Pancreas (tissue), 10 donors: ENCODE data around the gene RNF145. TPM values are rescaled to one million over a fixed set of nuclear protein-coding genes. Genes with fewer than 3 reads are reported as not detected.
A peak's percentile ranks its signal among the peaks of the same experiment; 100 is the strongest.

Experiments used
- ATAC-seq, 4 donors: fragments of 200-7000 bp; cut with Tn5 transposase; one replicate each; pipeline versions ENCODE4 v1.8.0 to v1.9.1; 2020; ENCODE audit warnings: mild to moderate bottlenecking in 4 of 4, moderate library complexity in 4 of 4
- DNase-seq, 6 donors: peaks; one replicate each; pipeline ENCODE4 v3.0.0-alpha.2; 2020
- FAIRE-seq: peaks from 2 replicates; lab custom pipeline; 2012; peaks lifted over from hg19 to GRCh38; lab: Jason Lieb, UNC
- H3K27ac ChIP-seq, 4 donors: fragments of 200-600 bp; sonication (generic); 1 replicate in 3 of 4; 2 replicates in 1 of 4; pipeline versions ENCODE4 v1.5.0 to v1.8.0; 2020
- H3K27me3 ChIP-seq, 4 donors: fragments of 200-600 bp; one replicate each; pipeline ENCODE4 v1.8.0; 2021
- H3K36me3 ChIP-seq, 3 donors: fragments of 200-600 bp; sonication (generic) in 1 of 3; one replicate each; pipeline versions ENCODE4 v1.5.0 to v1.8.0; 2020 to 2021
- H3K4me1 ChIP-seq, 3 donors: fragments of 200-600 bp; one replicate each; pipeline ENCODE4 v1.8.0; 2021
- H3K4me3 ChIP-seq, 4 donors: fragments of 200-600 bp; sonication (generic) in 2 of 4; one replicate each; pipeline versions ENCODE4 v1.5.0 to v1.8.0; 2020 to 2021
- H3K9me3 ChIP-seq, 4 donors: fragments of 200-600 bp; one replicate each; pipeline ENCODE4 v1.8.0; 2021
- WGBS, 2 donors: extraction: QIAGEN DNeasy Blood & Tissue Kit; methylation state at CpG; one replicate each; pipeline ENCODE4 v1.1.7; 2013; 5-methylcytosine and 5-hydroxymethylcytosine counted together
- intact Hi-C, 3 donors: fragments of 100-400 bp; cut with DNase I; formaldehyde crosslinking; loops; one replicate each; pipeline versions ENCODE4 v1.11.1 to v1.14.2; 2022
- polyA plus RNA-seq, 2 donors: library from polyadenylated mRNA; stranded (reverse); fragments of 200-250 nt; gene quantifications; one replicate each; pipeline ENCODE4 v1.2.3, GENCODE V29; 2013
- total RNA-seq, 6 donors: library from RNA; stranded (reverse); fragmentation: NEBNext Ultra II Directional in 4 of 6; extraction: Animal tissue kit (Norgen Biotek cat#: 25700) in 4 of 6; gene quantifications; one replicate each; pipeline versions ENCODE4 v1.2.1 to v1.2.4, GENCODE V29; 2021 to 2023
- TF ChIP-seq, protein P1 (sequence below), 4 donors: fragments of 200-600 bp; sonication (generic) in 3 of 4; IDR thresholded peaks; one replicate each; pipeline versions ENCODE4 v1.5.0 to v1.8.0; 2021; ENCODE audit warnings: antibody characterized with exemption in 4 of 4
- donor health status: healthy with polysubstance abuse.
- donor health status: DM: no; HTN: no; CAD: no; lungs with moderate emphysema.
- donor health status: DM: no; HTN: no; CAD: no.
- donor health status: control.
- donor health status: control.
- donor health status: Bipolar disorder and iron deficiency.
- donor health status: DM: yes; HTN: yes; CAD: no.
- donor health status: DM: no; HTN: no; CAD: no.
- donor health status: DM: no; HTN: no; CAD: no.
- donor health status: DM: yes; HTN: yes; CAD: no.

RNF145 gene, protein sequence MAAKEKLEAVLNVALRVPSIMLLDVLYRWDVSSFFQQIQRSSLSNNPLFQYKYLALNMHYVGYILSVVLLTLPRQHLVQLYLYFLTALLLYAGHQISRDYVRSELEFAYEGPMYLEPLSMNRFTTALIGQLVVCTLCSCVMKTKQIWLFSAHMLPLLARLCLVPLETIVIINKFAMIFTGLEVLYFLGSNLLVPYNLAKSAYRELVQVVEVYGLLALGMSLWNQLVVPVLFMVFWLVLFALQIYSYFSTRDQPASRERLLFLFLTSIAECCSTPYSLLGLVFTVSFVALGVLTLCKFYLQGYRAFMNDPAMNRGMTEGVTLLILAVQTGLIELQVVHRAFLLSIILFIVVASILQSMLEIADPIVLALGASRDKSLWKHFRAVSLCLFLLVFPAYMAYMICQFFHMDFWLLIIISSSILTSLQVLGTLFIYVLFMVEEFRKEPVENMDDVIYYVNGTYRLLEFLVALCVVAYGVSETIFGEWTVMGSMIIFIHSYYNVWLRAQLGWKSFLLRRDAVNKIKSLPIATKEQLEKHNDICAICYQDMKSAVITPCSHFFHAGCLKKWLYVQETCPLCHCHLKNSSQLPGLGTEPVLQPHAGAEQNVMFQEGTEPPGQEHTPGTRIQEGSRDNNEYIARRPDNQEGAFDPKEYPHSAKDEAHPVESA
- total RNA-seq (10 to 100 TPM; 10.2 to 29.5 (median 14.5) TPM), polyA plus RNA-seq (10 to 100 TPM in 1 of 2 donors, 1 to 10 TPM in 1; 6.9 to 33.6 TPM)

DNA sequence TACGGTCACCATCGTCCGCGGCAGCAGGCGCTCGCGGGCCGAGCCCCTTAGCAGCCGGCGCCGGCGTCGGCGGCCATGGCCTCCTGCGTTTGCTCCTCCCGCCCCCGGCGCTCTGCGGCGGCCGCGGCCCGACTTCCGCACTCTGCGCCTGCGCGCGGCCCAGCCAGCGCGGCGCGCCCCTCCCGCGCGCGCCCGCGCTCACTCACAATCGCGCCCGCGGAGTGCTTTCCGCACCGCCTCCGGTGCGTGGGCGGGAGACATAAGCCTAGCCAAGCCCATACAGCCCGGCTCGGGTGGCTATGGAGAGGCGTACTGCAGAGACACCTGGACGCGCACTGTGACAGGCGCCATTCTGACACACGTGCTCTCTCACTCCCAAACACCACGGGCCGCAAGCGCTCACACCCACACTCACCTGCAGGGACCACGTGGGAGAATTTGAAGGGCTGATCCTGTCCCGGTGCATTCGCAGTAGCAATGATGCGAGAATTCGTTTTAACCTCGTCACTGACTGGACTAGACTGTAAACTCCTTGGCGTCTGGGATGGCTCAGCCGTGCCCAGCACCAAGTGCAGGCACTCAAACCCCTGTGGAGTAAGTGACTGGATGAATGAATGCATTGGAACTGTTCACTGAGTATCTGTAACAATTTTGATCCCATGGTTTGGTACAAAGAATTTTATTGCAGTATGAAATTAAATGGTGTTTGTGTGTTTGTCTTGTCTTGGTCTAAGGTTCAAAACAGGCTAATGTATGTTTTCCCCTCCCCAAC lies at the start of gene RNF145:
RNF145 (minus strand) TSS at position 116 of the 772 bp plus-strand sequence. CDS start 5,936 bp downstream, outside the sequence.
- peak within 1 kb of the TSS; percentile 61 to 90 (median 82) for H3K27ac ChIP-seq
- DNase-seq (peak; percentile 75 to 89 (median 85)), ATAC-seq (peak; percentile 73 to 91 (median 83)), FAIRE-seq (no peak)
- H3K4me3 ChIP-seq = peak within 1 kb of the TSS; percentile 76 to 95 (median 88)
- H3K36me3 ChIP-seq = no peaks in the 10 kb centered on the region
- intact Hi-C loops = no loop called here
- no peaks in the 10 kb centered on the region for H3K9me3 ChIP-seq
- H3K27me3 ChIP-seq = no peaks in the 10 kb centered on the region
- WGBS, 2 donors = 1% methylated on average over 59 to 65 of the region's 65 CpGs
- TF ChIP-seq, protein P1, sequence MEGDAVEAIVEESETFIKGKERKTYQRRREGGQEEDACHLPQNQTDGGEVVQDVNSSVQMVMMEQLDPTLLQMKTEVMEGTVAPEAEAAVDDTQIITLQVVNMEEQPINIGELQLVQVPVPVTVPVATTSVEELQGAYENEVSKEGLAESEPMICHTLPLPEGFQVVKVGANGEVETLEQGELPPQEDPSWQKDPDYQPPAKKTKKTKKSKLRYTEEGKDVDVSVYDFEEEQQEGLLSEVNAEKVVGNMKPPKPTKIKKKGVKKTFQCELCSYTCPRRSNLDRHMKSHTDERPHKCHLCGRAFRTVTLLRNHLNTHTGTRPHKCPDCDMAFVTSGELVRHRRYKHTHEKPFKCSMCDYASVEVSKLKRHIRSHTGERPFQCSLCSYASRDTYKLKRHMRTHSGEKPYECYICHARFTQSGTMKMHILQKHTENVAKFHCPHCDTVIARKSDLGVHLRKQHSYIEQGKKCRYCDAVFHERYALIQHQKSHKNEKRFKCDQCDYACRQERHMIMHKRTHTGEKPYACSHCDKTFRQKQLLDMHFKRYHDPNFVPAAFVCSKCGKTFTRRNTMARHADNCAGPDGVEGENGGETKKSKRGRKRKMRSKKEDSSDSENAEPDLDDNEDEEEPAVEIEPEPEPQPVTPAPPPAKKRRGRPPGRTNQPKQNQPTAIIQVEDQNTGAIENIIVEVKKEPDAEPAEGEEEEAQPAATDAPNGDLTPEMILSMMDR (IDR thresholded peaks at IDR 0.05) = no peak
- peaks cover 5 to 29% (median 14%) of the 10 kb centered on the region in 3 donors for H3K4me1 ChIP-seq

DNA sequence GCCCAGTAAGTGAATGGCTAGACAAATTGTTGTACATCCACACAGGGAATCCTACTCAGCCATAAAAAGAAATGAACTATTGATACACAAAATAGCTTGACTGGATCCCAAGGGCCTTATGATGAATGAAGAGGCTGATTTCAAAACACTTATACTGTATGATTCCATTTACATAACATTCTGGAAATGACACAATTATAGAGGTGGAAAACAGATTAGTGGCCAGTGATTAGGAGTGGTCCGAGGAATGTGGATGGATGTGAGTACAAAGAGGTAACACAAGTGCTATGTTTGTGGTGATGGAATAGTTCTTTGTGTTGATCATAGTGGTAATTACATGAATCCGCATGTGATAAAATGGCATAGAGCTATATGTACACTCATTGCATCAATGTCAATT lies 49.0 kb upstream of the RNF145 start:
- no peaks in the 10 kb centered on the region for H3K9me3 ChIP-seq
- ATAC-seq (no peak), DNase-seq (no peak), FAIRE-seq (no peak)
- no peak overlapping the region for H3K27ac ChIP-seq
- H3K36me3 ChIP-seq = no peaks in the 10 kb centered on the region
- TF ChIP-seq, protein P1 (IDR thresholded peaks at IDR 0.05) = no peak
- H3K4me1 ChIP-seq = peaks cover 0 to 4% (median 0%) of the 10 kb centered on the region in 3 donors
- intact Hi-C loops = no loop called here
- H3K27me3 ChIP-seq = peaks cover 0 to 12% (median 0%) of the 10 kb centered on the region in 4 donors
- H3K4me3 ChIP-seq = no peak overlapping the region
- WGBS, 2 donors = 89 to 93% methylated on average over 2 of the region's 2 CpGs

DNA sequence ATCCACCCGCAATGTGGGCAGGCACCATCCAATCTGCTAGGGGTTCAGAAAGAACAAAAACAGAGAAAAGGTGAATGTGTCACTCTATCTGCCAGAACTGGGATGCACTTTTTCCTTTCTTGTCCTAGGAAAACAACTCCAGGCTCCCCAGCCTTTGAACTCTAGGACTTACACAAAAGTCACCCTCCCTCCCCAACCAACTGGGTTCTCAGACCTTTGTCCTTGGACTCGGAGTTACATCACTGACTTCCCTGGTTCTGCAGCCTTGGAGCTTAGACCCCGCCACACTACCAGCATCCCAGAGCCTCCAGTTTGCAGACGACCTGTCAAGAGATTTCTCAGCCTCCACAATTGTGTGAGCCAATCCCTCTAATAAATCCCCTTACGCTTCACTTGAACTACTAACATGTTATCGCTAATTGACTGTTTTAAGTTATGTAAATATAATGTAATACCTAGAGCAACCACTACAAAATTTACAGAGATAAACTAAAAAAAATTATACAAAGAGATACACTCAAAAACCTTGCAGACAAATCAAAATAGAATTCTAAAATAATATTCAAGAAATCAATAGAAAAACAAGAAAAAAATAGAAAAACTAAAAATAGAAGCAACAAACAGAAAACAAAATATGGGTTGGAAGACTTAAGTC lies 48.4 kb upstream of the RNF145 start:
- Histone ChIP-seq H3K27me3 (peaks cover 0 to 12% (median 0%) of the 10 kb centered on the region in 4 donors), H3K27ac (no peak overlapping the region), H3K9me3 (no peaks in the 10 kb centered on the region), H3K4me3 (no peak overlapping the region), H3K4me1 (peaks cover 0 to 4% (median 0%) of the 10 kb centered on the region in 3 donors), H3K36me3 (no peaks in the 10 kb centered on the region)
- no peak for FAIRE-seq
- WGBS, 2 donors = 61 to 74% methylated on average over 6 of the region's 6 CpGs
- ATAC-seq = no peak
- TF ChIP-seq, protein P1 (IDR thresholded peaks at IDR 0.05) = peak in 1 of 4 donors; percentile 24
- intact Hi-C loops = no loop called here
- DNase-seq = no peak

DNA sequence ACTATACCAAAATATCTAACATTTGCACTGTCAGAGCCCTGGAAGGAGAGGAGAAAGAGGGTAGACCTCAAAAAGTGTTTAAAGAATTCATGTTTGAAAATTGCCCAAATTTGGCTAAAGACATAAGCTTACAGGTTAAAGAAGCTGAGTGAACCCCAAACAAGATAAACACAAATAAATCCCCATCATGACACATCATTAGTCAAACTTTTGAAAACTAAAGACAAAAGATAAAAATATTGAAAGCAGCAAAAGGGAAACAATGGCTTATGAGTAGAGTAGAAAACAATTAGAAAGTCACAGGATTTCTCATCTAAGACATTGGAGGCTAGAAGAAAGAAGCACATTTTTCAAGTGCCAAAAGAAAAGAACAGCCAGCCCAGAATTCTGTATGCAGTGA lies 47.7 kb upstream of the RNF145 start:
- intact Hi-C loops = no loop called here
- Histone ChIP-seq H3K4me1 (no peaks in the 10 kb centered on the region), H3K4me3 (no peak overlapping the region), H3K36me3 (no peaks in the 10 kb centered on the region), H3K9me3 (no peaks in the 10 kb centered on the region), H3K27me3 (peaks cover 0 to 12% (median 0%) of the 10 kb centered on the region in 4 donors), H3K27ac (no peak overlapping the region)
- TF ChIP-seq, protein P1 (IDR thresholded peaks at IDR 0.05) = no peak
- no peak for FAIRE-seq
- no peak for DNase-seq
- no peak for ATAC-seq
